Peyer's patch (tissue), 4 donors: ENCODE data around the gene RABL6.
"Not testable (repeated sequence)": the region's sequence is repeated elsewhere in the genome, so short reads cannot be mapped to it uniquely, and the experiment has no call there.

Source experiments
- CTCF ChIP-seq, 6 experiments: fragments of 450-650 bp in 4 of 6; fragments of 200-600 bp in 2 of 6; sonication (generic) in 1 of 6; IDR thresholded peaks; one replicate each; pipeline ENCODE4 v1.5.1; 2017 to 2019; ENCODE audit warnings: antibody characterized with exemption in 6 of 6, mild to moderate bottlenecking in 3 of 6, moderate library complexity in 1 of 6
- POLR2A ChIP-seq, 2 donors: fragments of 450-650 bp; IDR thresholded peaks; one replicate each; pipeline ENCODE4 v1.5.1; 2017; ENCODE audit warnings: antibody characterized with exemption in 2 of 2, mild to moderate bottlenecking in 2 of 2, moderate library complexity in 2 of 2

- TF ChIP-seq CTCF, POLR2A (IDR thresholded peaks at IDR 0.05): not testable (repeated sequence)
Measured at GRCh38 chr9:136866898-136867421, 59.2 kb downstream of the RABL6 start.
